NCI-H2081 treated with DMSO at 0.1 percent for 48 hours (cell line): Measurements from ENCODE around the gene CDK15.

Experiments
- DNase-seq: peaks from one replicate; lab custom pipeline; 2025; lab: John Stamatoyannopoulos, UW

Gene CDK15

DNA sequence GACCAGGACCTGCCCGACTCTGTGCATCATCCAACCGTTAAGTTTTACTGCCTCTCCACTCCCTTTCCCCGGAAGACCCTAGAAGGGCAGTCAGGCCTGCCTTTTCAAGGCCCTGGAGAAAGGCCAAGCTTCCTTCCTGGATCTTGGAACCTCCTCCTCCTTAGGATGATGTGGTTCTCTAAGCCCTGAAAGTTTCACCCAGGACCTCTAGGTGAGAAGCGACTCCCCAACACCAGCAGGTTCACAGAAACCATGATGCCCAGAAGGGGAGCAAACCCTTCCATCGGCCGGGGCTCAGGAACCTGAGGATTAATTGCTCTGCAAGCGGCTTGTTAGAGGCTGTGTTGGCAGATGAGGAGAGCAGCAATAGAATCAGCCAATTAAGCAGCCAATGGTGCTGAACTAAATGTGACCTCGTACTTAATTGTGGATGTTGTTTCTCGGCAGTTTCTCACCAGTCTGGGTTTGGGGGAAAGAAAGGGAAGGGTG lies 133.2 kb downstream of the CDK15 start:
- no peak for DNase-seq

DNA sequence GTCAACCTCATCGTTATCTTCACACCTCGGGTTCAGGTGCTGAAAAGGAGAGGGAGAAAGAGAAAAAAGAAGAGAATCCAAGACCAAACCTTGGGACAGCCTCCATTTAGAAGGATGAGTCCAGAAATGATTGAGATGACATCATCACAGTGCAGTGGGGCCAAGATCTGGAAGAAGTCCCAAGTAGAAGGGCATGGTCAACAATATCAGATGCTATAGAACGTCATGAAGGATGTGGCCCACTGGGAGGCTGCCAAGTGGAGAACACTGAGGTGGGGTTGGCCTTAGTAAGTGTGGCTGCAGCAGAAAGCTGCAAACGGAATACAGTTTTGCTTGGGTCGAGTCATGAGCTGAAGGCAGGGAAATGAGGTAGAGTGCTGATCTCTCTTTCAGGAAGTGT lies 136.2 kb downstream of the CDK15 start:
- DNase-seq, result no peak
